Measurements from ENCODE around the gene TNIP1. TPM values are rescaled to one million over a fixed set of nuclear protein-coding genes. Genes with fewer than 3 reads are reported as not detected.

TNIP1 gene
- total RNA-seq, 4 donors from 2014 or later = 63.9 to 296 (median 223) TPM

- 68 to 75% methylated on average over 2 to 5 of the region's 5 CpGs for WGBS, 2 donors (ENCODE audit: low coverage in 1 of 2)
- H3K27me3 ChIP-seq = no peaks in the 10 kb centered on the region
- H3K9me3 ChIP-seq = no peaks in the 10 kb centered on the region
- no peak for TF ChIP-seq EP300 (IDR thresholded peaks at IDR 0.05; ENCODE audit: low read depth)
- H3K4me3 ChIP-seq = no peak overlapping the region
- intact Hi-C loops (cut with DNase I; ENCODE audit: low total_unique reads) = loop anchor here (5.0 kb wide), 1 partner anchor 99 kb away; no protein-coding TSS in a partner anchor
- in situ Hi-C loops (cut with MboI; ENCODE audit: low pct_ligation_motif_present in 1 of 4, low pct_unique_long_range_greater_than_20kb in 1 of 4, low sequenced_read_pairs in 3 of 4) = no loop called here
- peaks cover 31 to 74% (median 45%) of the 10 kb centered on the region in 4 donors for H3K4me1 ChIP-seq
- no peak for DNase-seq
- H3K27ac ChIP-seq = peak overlapping the region; percentile 79 to 89 (median 82)
- H3K36me3 ChIP-seq = no peaks in the 10 kb centered on the region
Measured at GRCh38 chr5:151106043-151106442, 25.2 kb upstream of the TNIP1 start.

GRCh38 chr5:151105561-151105960 lies 24.7 kb upstream of the TNIP1 start:
- Histone ChIP-seq H3K4me3 (no peak overlapping the region), H3K9me3 (no peaks in the 10 kb centered on the region), H3K36me3 (no peaks in the 10 kb centered on the region), H3K27me3 (no peaks in the 10 kb centered on the region), H3K27ac (peak overlapping the region; percentile 79 to 89 (median 82)), H3K4me1 (peaks cover 31 to 74% (median 49%) of the 10 kb centered on the region in 4 donors)
- intact Hi-C loops (cut with DNase I; ENCODE audit: low total_unique reads) (loop anchor here (5.0 kb wide), 1 partner anchor 98 kb away; no protein-coding TSS in a partner anchor), in situ Hi-C loops (cut with MboI; ENCODE audit: low pct_ligation_motif_present in 1 of 4, low pct_unique_long_range_greater_than_20kb in 1 of 4, low sequenced_read_pairs in 3 of 4) (no loop called here)
- DNase-seq = no peak
- no peak for TF ChIP-seq EP300 (IDR thresholded peaks at IDR 0.05; ENCODE audit: low read depth)
- TF ChIP-seq POLR2AphosphoS5 (IDR thresholded peaks at IDR 0.05) = no peak
- no peak for TF ChIP-seq POLR2A (IDR thresholded peaks at IDR 0.05)
- TF ChIP-seq CTCF (IDR thresholded peaks at IDR 0.05) = no peak
- 74% methylated on average over 2 of the region's 2 CpGs; no CpG with 5 or more reads in 1 of the 2 donors for WGBS, 2 donors (ENCODE audit: low coverage in 1 of 2)

- Histone ChIP-seq H3K27ac (peak overlapping the region; percentile 79 to 89 (median 82)), H3K9me3 (no peaks in the 10 kb centered on the region), H3K4me1 (peaks cover 31 to 74% (median 57%) of the 10 kb centered on the region in 4 donors), H3K27me3 (no peaks in the 10 kb centered on the region), H3K4me3 (no peak overlapping the region), H3K36me3 (no peaks in the 10 kb centered on the region)
- WGBS, 2 donors (ENCODE audit: low coverage in 1 of 2) = 74% methylated on average over 5 of the region's 5 CpGs; no CpG with 5 or more reads in 1 of the 2 donors
- in situ Hi-C loops (cut with MboI; ENCODE audit: low pct_ligation_motif_present in 1 of 4, low pct_unique_long_range_greater_than_20kb in 1 of 4, low sequenced_read_pairs in 3 of 4) (no loop called here), intact Hi-C loops (cut with DNase I; ENCODE audit: low total_unique reads) (loop anchor here (5.0 kb wide), 1 partner anchor 97 kb away; no protein-coding TSS in a partner anchor)
- peak; percentile 66 for DNase-seq
- TF ChIP-seq POLR2AphosphoS5 (IDR thresholded peaks at IDR 0.05) (peak; percentile 81 to 91 (median 89)), CTCF (IDR thresholded peaks at IDR 0.05) (no peak), POLR2A (IDR thresholded peaks at IDR 0.05) (no peak), EP300 (IDR thresholded peaks at IDR 0.05; ENCODE audit: low read depth) (peak; percentile 78)
Measured at GRCh38 chr5:151104795-151105194, 24.0 kb upstream of the TNIP1 start.

- Histone ChIP-seq H3K27me3 (no peaks in the 10 kb centered on the region), H3K27ac (peak overlapping the region; percentile 66 to 79 (median 70)), H3K4me3 (no peak overlapping the region), H3K9me3 (no peaks in the 10 kb centered on the region), H3K36me3 (no peaks in the 10 kb centered on the region), H3K4me1 (peaks cover 14 to 77% (median 46%) of the 10 kb centered on the region in 4 donors)
- 78 to 80% methylated on average over 2 to 4 of the region's 4 CpGs for WGBS, 2 donors (ENCODE audit: low coverage in 1 of 2)
- no peak for DNase-seq
- no peak for TF ChIP-seq POLR2AphosphoS5 (IDR thresholded peaks at IDR 0.05)
- TF ChIP-seq POLR2A (IDR thresholded peaks at IDR 0.05) = no peak
- no peak for TF ChIP-seq EP300 (IDR thresholded peaks at IDR 0.05; ENCODE audit: low read depth)
- TF ChIP-seq CTCF (IDR thresholded peaks at IDR 0.05) = no peak
- in situ Hi-C loops (cut with MboI; ENCODE audit: low pct_ligation_motif_present in 1 of 4, low pct_unique_long_range_greater_than_20kb in 1 of 4, low sequenced_read_pairs in 3 of 4) (no loop called here), intact Hi-C loops (cut with DNase I; ENCODE audit: low total_unique reads) (no loop called here)
Measured at GRCh38 chr5:151101746-151102145, 20.9 kb upstream of the TNIP1 start.

GRCh38 chr5:151101151-151101550 lies 20.3 kb upstream of the TNIP1 start:
- no peaks in the 10 kb centered on the region for H3K27me3 ChIP-seq
- TF ChIP-seq POLR2AphosphoS5 (IDR thresholded peaks at IDR 0.05) (no peak), EP300 (IDR thresholded peaks at IDR 0.05; ENCODE audit: low read depth) (no peak), POLR2A (IDR thresholded peaks at IDR 0.05) (no peak), CTCF (IDR thresholded peaks at IDR 0.05) (no peak)
- no peak for DNase-seq
- H3K9me3 ChIP-seq = no peaks in the 10 kb centered on the region
- H3K4me1 ChIP-seq = peaks cover 8 to 77% (median 46%) of the 10 kb centered on the region in 4 donors
- no peaks in the 10 kb centered on the region for H3K36me3 ChIP-seq
- no peak overlapping the region for H3K4me3 ChIP-seq
- 81 to 89% methylated on average over 5 to 8 of the region's 9 CpGs for WGBS, 2 donors (ENCODE audit: low coverage in 1 of 2)
- H3K27ac ChIP-seq = peak overlapping the region; percentile 66 to 79 (median 70)
- in situ Hi-C loops (cut with MboI; ENCODE audit: low pct_ligation_motif_present in 1 of 4, low pct_unique_long_range_greater_than_20kb in 1 of 4, low sequenced_read_pairs in 3 of 4) (no loop called here), intact Hi-C loops (cut with DNase I; ENCODE audit: low total_unique reads) (no loop called here)

All from transverse colon (tissue), 4 donors.